NCI-H460 (cell line): ENCODE data around the gene RPAP3. TPM values are rescaled to one million over a fixed set of nuclear protein-coding genes. Genes with fewer than 3 reads are reported as not detected.

ENCODE experiments used
- DNase-seq: peaks from one replicate; pipeline ENCODE4 v3.0.0-alpha.2; 2016; ENCODE audit warnings: low read depth; ENCODE audit errors: extremely low read depth
- polyA plus RNA-seq: library from polyadenylated mRNA; depleted of rRNA; stranded (reverse); fragments of >200 nt; gene quantifications from 2 replicates; pipeline ENCODE4 v1.2.3, GENCODE V29; 2014; cell fraction: nucleus; rRNA removed
- total RNA-seq: library from RNA; depleted of rRNA; stranded (reverse); fragments of >200 nt; shearing (Covaris generic); gene quantifications from 2 replicates; pipeline ENCODE4 v1.2.3, GENCODE V29; 2014; rRNA removed

RPAP3 gene, protein sequence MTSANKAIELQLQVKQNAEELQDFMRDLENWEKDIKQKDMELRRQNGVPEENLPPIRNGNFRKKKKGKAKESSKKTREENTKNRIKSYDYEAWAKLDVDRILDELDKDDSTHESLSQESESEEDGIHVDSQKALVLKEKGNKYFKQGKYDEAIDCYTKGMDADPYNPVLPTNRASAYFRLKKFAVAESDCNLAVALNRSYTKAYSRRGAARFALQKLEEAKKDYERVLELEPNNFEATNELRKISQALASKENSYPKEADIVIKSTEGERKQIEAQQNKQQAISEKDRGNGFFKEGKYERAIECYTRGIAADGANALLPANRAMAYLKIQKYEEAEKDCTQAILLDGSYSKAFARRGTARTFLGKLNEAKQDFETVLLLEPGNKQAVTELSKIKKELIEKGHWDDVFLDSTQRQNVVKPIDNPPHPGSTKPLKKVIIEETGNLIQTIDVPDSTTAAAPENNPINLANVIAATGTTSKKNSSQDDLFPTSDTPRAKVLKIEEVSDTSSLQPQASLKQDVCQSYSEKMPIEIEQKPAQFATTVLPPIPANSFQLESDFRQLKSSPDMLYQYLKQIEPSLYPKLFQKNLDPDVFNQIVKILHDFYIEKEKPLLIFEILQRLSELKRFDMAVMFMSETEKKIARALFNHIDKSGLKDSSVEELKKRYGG
- 37.9 and 43.7 TPM in 2 replicates for total RNA-seq
- 15.2 and 25.1 TPM in 2 replicates for polyA plus RNA-seq

DNA sequence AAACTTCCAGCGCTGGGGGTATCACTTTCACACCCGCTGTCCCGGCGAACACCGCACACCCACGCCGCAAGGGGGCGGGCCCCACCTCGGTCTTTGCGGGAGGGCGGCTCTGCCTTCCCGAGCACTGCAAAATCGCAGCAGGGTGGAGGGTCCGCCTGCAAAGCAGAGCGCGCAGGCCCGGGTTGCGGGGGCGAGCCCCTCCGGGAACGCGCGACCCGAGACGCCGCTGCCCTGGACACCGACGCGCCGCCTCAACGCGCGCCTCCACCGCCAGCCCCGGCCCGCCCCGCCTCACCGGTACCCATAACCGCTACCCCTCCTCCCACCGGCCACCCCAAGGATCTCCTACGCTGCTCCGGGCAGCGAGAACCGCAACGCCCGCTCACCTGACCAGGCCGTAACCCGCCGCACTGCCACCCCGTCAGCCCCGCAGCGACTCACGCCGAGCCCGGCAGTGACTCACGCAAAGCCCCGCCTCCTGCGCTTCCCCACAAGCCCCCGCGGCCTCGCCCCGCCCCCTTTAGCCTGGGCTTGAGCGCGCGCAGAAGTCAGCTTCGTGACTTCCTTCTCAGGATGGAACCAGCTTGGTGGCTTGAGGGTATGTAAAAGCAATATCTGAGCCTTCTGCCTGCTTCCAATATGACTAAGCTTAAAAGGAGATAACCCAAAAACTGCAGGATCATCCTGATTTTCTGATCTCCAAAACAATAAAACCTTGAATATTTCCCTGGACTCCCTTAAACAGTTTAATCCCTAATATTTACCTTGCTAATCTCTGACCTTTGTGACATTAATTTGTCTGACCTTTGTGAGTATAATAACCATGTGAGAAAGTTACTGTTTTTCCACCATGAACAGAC lies at the start of gene RPAP3:
TSS of gene RPAP3 (minus strand) at position 465 of the 860 bp plus-strand sequence. CDS start 3,190 bp downstream, outside the sequence.
- DNase-seq = peak; percentile 92

DNA sequence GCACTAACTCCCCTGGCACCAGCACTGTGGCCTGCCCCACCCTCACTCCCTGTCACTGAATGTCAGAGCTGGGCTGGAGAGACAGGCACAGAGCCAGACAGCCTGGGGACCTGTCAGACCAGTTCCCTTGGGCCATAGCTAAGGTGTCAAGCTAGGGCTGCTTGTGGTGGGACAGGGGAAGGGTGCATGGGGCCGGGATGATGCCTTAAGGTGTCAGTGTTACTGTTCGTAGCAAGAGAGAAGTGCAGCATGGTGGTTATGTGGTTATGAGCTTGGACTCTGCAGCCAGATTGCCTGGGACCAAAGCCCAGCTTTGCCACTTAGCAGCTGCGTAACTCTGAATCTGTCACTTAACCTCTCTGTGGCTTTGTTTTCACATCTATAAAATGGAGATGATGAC lies 49.1 kb upstream of the RPAP3 start:
- DNase-seq = no peak

DNA sequence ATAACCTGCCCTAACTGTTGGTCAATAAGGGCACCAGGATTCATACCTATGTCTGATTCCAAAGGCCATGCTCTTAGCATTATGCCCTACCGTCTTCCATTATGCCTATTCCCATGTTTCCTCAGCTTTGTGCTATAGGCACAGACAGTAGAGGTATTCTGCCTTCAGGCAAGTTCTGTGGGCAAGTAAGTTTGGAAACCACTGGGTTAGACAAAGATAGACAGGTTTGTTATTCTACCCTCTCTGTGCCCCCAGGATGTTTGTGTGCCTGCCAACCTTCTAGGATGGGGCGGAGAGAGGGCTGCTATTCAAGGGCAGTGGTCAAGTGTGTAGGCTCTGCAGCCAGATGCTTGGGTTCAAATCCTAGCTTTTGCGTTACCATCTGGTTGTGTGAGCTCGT lies 48.3 kb upstream of the RPAP3 start:
- no peak for DNase-seq

DNA sequence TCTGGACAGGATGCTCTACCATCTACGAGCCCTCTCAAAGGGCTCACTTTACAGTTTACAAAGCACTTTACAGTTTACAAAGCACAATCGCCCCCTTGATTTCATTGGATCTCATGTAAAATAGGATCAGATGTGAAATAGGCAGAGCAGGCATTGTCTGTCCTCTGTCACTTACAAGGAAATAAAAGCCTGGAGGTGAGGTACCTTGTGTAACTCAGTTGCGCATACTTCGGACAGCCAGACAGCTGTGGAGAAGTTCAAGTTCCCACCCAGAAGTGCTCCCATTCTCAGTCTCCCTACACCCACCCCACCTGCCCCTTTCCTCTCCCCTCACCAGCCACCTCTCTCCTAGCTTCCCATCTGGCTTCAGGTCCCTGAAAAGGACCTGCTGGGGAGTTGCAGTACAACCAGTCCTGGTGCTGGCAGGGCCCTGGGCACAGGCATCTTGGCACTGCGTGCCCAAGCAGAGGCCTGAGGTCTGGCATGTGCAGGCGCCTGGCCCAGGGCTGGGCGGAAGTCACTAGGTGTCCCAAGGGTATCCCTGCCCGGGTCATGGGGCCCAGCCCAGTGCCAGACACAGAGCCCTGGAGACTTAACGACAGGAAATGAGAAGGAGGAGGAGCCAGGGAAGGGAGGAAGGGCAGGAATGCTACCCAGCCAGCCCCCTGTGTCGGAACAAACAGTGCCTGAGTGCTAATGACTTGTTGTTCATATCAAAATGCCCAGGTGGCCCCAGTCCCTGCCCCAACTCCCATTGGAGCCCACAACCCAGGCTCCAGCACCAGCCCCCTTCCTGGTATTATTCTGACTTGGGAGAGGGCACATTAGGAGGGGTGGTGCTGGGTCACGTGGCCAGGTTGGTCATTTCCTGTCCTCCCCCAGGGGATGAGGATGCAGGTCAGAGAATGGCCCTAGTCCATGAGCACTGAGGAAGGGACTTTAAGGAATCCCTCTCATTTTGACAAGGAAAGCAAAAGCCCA lies 47.5 kb upstream of the RPAP3 start:
- peak; percentile 91 for DNase-seq

DNA sequence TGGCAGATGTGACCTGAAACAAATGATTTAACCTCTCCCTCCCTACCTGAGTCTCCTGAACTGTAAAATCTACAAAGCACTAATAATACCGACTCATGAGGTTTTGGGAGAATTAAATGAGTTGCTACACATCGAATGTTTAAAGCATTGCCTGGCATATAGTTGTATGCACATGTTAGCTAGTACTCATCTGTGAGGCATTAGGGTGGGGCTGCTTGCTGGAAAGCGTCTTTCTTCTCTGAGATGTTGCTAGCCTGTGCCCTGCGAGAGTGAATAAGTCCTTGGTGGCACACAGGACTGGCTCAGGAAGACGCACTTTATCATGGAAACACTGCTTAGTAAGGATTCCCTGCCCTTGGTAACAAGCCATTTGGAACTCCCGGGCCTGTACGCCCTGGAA lies 46.7 kb upstream of the RPAP3 start:
- DNase-seq = peak; percentile 85

DNA sequence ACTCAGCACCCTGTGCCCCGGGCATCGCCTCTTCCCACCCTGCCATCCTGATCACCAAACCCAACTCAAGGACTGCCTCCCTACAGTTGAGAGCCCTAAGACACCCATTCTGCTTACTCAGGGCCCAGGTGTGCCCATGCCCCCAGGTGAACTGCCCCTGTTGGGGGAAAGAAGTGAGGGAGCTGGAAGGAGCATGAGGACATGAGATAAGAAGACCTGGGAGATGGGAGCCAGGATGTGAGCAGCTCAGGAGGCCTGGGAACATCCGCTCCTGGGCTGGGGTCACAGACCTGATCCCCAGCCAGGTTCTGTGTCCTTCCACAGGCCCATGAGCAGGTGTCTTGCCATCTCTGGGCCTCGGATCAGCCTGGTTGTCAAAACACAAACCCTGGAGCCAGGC lies 46.3 kb upstream of the RPAP3 start:
- DNase-seq = no peak

DNA sequence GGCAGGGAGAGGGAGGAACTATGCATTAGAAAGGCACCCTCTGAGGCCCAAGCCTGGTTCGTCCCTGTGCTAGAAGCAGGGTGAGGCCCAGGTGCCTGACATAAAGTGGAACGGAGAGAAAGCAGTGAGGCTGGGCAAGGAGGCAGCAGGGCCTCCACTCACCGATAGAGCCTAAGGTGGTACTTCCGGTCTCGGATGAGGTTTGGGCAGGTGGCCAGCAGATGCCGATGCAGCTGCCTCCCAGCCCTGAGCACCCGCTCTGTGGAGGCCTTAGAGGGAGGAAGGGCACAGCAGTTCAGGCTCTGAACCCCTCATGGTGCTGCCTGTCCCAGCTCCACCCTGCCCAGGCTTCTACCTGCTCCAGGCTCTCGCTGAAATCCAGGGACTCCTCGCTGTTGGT lies 45.7 kb upstream of the RPAP3 start:
- no peak for DNase-seq

DNA sequence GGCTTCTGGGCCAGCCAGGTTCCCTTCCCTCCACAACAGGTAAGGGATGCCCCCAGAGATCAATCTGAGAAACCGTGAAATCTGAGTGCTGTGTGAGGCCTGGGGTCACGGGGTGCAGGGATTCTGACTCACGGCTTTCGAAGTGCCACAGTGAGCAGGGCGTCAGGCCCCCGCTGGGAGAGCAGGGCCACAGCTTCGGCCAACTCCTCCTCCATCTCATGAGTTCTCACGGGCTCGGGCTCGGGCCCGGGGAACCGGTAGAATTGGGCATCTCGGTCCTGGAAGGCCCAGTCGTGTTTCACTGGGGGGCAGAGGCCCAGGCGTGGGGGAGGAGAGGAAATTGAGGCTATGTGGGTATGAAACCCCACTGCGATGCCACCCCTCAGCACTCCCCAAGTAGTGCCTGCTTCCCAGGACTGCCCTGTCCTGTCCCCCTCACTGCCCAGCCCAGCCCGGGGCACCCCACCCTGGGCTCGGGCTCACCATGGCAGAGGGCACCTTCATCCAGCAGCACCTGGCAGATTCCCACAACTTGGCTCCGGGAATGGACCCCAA lies 45.2 kb upstream of the RPAP3 start:
- DNase-seq = no peak

DNA sequence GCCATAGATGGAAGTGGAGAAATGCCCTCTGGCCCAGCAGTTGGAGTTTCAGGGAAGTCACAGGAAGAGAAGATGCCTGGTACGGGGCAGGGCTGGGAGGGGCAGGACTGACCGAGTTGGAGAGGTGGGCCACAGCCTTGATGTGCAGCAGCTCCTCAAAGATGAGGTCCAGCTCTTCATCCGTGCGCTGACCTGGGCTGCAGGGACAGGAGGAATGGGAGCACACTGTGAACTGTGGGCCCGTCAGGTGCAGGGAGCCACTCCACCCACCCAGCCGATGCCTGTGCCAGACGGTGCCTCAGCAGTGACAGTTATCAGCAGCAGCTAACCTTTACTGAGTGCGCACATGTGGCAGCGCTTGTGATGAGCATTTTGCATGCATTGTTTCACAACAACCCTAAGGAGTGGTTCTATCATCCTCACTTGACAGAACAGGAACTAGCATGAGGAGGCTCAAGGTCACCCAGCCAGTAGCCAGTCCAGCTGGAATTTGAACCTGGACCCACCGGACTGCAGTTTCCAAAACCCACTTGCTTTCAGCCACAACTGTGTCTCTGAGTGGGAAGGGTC lies 44.5 kb upstream of the RPAP3 start:
- no peak for DNase-seq

DNA sequence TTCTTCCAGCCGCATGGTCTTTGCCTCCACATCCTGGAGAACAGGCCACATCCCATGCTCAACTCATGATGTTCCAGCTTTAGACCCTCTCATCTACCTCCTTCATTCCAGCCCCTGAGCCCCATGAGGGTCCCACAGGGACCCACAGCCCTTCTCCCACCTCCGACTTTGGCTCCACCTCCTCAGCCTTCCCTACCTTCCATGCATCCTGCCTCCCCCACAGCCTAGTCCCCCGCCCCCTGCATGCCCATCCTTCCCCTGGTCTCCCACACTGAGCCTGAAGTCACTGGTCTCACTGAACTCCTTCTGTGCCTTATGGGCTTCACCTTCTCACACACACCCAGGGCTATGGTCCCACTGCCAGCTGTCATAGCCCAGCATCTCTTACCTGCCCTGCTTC lies 43.1 kb upstream of the RPAP3 start:
- DNase-seq = no peak

DNA sequence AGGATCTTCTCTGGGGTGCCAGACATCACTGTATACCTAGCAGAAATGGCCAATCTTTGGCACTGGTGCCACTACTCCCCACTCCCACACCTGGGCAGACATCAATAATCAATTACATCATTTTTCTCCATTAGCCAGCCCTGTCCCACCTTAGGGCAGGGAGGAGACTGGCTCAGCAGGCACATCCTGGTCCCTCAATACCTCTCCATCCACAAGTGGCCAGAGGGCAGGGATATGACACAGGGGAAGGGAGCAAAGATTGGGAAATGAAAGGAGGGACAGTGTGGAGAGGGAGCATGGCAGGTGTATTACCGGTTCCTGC lies 42.6 kb upstream of the RPAP3 start:
- DNase-seq = no peak

DNA sequence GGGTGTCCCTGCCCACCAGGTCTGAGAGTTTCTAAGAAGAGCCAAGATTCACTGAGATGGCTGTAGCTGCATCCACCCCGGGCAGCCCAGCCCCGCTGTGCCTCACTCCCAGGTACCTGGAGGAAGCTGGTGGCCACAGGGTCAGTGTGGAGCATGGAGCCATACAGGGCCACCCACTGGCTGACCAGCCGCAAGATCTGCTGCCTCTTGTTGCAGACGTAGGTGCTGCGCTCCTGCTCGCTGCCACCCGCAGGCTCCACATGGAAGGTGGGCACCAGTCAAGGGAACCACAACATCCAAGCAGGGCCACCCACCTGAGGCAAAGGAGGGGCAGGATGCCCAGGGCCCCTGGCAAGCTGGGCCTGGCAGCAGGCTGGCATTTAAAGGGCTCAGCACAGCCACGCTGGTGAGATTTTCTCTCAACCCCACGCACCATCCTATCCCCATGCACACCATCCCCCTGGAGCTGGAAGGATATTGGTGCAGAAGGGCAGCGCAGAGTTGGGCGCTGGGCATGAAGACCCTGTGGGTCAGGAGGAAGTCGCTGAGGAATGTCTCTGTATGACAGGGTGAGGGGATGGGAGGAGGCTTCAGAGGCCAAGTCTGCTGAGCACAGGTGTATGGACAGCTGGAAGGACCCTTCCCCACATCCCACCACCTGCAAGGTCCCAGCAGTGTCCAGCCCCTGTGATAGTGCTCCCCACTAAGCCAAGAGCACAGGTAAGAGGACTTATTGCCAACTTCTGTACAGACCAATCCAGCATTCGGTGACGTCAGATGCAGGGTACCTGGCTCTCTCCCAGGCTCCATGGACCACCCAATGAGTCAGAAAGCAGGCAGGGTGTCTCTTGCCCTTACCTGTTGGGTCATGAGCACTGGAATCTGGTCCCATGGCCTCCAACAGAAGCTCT lies 42.0 kb upstream of the RPAP3 start:
- DNase-seq = no peak

DNA sequence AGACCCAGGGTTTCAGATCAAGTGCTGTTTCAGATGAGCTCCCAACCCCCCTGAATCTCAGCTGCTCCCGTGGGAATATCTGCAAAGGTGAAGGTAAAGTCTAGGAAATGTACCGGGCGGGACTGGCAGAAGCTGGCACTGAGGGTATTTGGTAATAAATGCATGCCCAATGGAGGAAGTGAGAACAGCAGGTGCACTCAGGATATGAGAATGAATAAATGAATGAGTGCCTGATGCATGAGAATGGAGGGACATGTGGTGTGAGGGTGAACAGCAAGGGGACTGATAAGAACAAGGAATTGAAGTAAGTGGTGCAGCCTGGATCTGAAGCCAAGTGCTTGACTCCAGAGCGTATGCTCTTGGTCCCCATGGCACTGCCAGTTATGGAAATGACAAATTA lies 41.3 kb upstream of the RPAP3 start:
- no peak for DNase-seq

DNA sequence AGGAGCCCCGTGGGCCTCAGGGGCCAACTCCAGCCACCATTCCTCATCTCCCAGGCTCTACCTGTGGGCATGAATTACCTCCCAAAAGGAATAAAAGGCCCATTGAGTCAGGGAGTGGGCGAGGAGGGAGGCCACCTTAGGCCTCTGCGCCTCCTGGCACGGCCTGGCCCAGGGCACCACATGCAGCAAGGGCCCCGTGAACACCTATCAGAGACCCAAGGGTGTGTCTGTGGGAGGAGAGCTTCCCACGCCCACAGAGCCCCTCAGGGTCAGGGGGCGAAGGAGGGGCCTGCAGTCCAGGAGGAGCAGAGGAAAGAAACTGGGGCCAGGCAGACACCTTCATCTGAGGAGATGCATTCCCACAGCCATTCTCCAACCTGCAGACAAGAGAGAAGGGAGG lies 40.7 kb upstream of the RPAP3 start:
- DNase-seq = no peak

DNA sequence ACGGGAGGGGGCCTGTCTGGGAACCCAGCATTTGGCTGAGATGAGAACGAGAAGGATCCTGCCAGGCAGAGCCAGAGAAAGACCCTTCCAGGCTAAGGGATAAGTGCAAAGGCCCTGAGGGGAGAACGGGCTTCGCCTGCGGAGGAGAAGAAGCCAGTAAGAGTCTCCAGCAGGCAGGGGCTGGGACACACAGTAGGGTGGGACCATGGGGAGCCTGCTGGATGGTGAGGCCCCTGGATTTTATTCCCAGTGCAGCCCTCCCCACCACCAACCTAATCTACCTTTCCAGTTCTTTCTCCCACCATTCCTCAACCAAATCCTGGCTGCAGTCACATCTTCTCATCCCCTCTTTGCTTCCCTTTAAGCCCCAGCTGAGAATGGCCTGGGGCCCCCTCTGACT lies 40.2 kb upstream of the RPAP3 start:
- no peak for DNase-seq

DNA sequence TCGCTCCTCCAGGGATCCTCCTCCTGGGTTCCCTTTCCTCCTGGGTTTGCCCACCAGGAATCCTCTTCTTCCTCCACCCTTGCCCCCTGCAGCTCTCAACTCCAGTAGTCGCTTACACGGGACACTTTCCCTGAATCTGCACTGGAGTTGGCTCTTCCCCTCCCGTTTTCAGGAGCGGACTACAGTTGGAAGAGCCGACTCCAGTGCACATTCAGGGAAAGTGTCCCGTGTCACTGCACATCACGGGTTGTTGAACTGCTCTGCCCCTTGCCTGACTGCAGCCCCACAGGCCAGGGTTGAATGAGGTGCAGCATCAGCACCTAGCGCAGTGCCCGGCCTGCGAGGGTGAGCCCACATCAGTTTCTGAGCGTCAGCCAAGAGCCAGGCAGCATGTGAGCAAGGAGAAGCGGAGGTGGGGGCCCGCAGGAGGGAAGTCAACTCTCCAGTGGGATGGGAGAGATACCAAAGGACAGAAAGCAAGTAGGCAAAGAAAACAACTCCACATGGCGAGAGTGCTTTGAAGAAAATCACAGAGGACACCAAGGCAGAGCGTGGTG lies 39.7 kb upstream of the RPAP3 start:
- no peak for DNase-seq

DNA sequence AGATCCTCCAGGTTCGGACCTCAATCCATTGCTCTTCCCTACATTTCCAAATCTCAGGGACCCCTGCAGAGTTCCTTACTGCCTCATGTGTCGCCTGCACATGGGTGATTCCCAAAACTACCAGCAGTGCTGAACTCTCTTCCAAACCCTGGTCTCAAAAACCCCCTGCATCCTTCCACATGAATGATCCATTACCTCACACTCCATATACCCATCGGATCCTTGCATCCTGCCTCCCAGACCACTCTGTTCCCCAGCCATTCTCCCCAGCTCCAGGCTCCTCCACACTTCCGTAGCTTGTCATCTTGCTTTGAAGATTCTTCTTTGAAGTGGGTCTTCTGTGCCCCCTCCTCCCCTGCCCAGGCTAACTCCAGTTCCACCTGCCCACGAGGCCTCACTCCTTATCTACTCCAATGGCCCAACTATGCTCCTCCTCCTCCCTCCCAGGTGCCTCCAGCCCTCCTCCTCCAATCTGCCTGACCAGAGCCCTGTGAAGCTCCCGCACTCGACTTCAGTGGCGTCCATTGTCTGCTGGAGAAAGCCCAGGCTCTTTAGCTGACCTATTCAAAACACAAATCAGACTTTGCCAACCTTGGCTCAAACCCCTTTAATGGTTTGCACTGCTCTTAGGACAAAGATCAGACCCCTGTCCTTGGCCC lies 39.1 kb upstream of the RPAP3 start:
- no peak for DNase-seq
